Gastrocnemius medialis (tissue), 4 donors: ENCODE measurements around the gene ZNF775. TPM values are rescaled to one million over a fixed set of nuclear protein-coding genes. Genes with fewer than 3 reads are reported as not detected.

Experiments
- ATAC-seq, 2 donors: fragments of 150-250 bp; one replicate each; pipeline ENCODE4 v1.9.1; 2016
- DNase-seq, 2 donors: peaks; one replicate each; pipeline ENCODE4 v3.0.0-alpha.2; 2019
- H3K27ac ChIP-seq, 4 donors: fragments of 200-600 bp; sonication (generic); 1 replicate in 1 of 4; 2 replicates in 3 of 4; pipeline ENCODE4 v1.5.1; 2016 to 2018; ENCODE audit warnings: mild to moderate bottlenecking in 2 of 4, moderate library complexity in 1 of 4
- H3K27me3 ChIP-seq, 3 donors: fragments of 200-600 bp; sonication (generic) in 2 of 3; 1 replicate in 1 of 3; 2 replicates in 2 of 3; pipeline versions ENCODE4 v1.5.1 to v1.6.0; 2016 to 2019; ENCODE audit warnings: mild to moderate bottlenecking in 1 of 3, moderate library complexity in 1 of 3
- H3K36me3 ChIP-seq, 2 donors: fragments of 200-600 bp; sonication (generic) in 1 of 2; one replicate each; pipeline ENCODE4 v1.5.1; 2017 to 2018
- H3K4me1 ChIP-seq, 2 donors: fragments of 200-600 bp; sonication (generic) in 1 of 2; one replicate each; pipeline ENCODE4 v1.5.1; 2016 to 2017; ENCODE audit warnings: mild to moderate bottlenecking in 2 of 2
- H3K4me3 ChIP-seq, 4 donors: fragments of 200-600 bp; sonication (generic) in 3 of 4; 1 replicate in 1 of 4; 2 replicates in 3 of 4; pipeline ENCODE4 v1.5.1; 2016 to 2019; ENCODE audit warnings: mild to moderate bottlenecking in 2 of 4
- H3K9me3 ChIP-seq, 3 donors: fragments of 200-600 bp; sonication (generic) in 2 of 3; 1 replicate in 1 of 3; 2 replicates in 2 of 3; pipeline ENCODE4 v1.5.1; 2016 to 2019
- CTCF ChIP-seq, 5 experiments: fragments of 450-650 bp in 3 of 5; fragments of 200-600 bp in 2 of 5; sonication (generic) in 2 of 5; IDR thresholded peaks in 4 of 5; conservative IDR thresholded peaks in 1 of 5; 1 replicate in 4 of 5; 2 replicates in 1 of 5; pipeline ENCODE4 v1.5.1; 2016 to 2019; ENCODE audit warnings: antibody characterized with exemption in 5 of 5, mild to moderate bottlenecking in 3 of 5, moderate library complexity in 3 of 5
- POLR2A ChIP-seq, 2 donors: fragments of 450-650 bp; IDR thresholded peaks; one replicate each; pipeline ENCODE4 v1.6.1; 2017; ENCODE audit warnings: antibody characterized with exemption in 2 of 2, mild to moderate bottlenecking in 2 of 2, moderate library complexity in 2 of 2
- in situ Hi-C, 4 donors: fragments of 200-750 bp; cut with MboI; loops; one replicate each; pipeline versions ENCODE4 v1.15.0 to v1.8.0; 2017; ENCODE audit warnings: low sequenced_read_pairs in 4 of 4
- intact Hi-C: fragments of 100-400 bp; cut with DNase I; formaldehyde crosslinking; loops from one replicate; pipeline ENCODE4 v1.15.1; 2023; ENCODE audit warnings: low total_unique reads
- total RNA-seq, 4 donors: library from RNA; depleted of rRNA; stranded (reverse); fragments of >200 nt; gene quantifications; one replicate each; pipeline versions ENCODE4 v1.1.0 to v1.2.3, GENCODE V29; 2016

Gene ZNF775
- total RNA-seq, 4 donors from 2014 or later = 3.1 to 7.5 (median 3.3) TPM

- TF ChIP-seq CTCF (IDR thresholded peaks at IDR 0.05 in 4 of 5, conservative IDR thresholded peaks at IDR 0.05 in 1 of 5) (no peak), POLR2A (IDR thresholded peaks at IDR 0.05) (no peak)
- Histone ChIP-seq H3K4me1 (peaks cover 29 to 34% of the 10 kb centered on the region in 2 donors), H3K4me3 (no peak overlapping the region), H3K27ac (peak overlapping the region; percentile 16 to 97 (median 80)), H3K9me3 (no peaks in the 10 kb centered on the region), H3K27me3 (no peaks in the 10 kb centered on the region), H3K36me3 (peaks cover 0 to 21% of the 10 kb centered on the region in 2 donors)
- DNase-seq = no peak
- intact Hi-C loops = no loop called here
- no peak for ATAC-seq
- in situ Hi-C loops = no loop called here
These were observed 6.7 kb upstream of the ZNF775 start for GRCh38 chr7:150372271-150373048.

- Histone ChIP-seq H3K27ac (peak overlapping the region; percentile 16 to 97 (median 80)), H3K4me1 (peaks cover 25 to 34% of the 10 kb centered on the region in 2 donors), H3K9me3 (no peaks in the 10 kb centered on the region)
These were observed 5.9 kb upstream of the ZNF775 start for GRCh38 chr7:150373049-150373801.

GRCh38 chr7:150374026-150374425, 5.1 kb upstream of the ZNF775 start:
- intact Hi-C loops = no loop called here
- no peaks in the 10 kb centered on the region for H3K9me3 ChIP-seq
- in situ Hi-C loops = no loop called here
- DNase-seq (no peak), ATAC-seq (no peak)
- H3K27ac ChIP-seq = peak overlapping the region; percentile 16 to 97 (median 80)
- peaks cover 29 to 35% of the 10 kb centered on the region in 2 donors for H3K4me1 ChIP-seq
- TF ChIP-seq CTCF (IDR thresholded peaks at IDR 0.05 in 4 of 5, conservative IDR thresholded peaks at IDR 0.05 in 1 of 5) (no peak), POLR2A (IDR thresholded peaks at IDR 0.05) (no peak)
- H3K27me3 ChIP-seq = no peaks in the 10 kb centered on the region
- H3K36me3 ChIP-seq = peaks cover 0 to 21% of the 10 kb centered on the region in 2 donors
- H3K4me3 ChIP-seq = no peak overlapping the region

More at GRCh38 chr7:150373049-150373801, 5.9 kb upstream of the ZNF775 start:
- no peak for ATAC-seq
- intact Hi-C loops (no loop called here), in situ Hi-C loops (no loop called here)
- no peak for TF ChIP-seq CTCF (IDR thresholded peaks at IDR 0.05 in 4 of 5, conservative IDR thresholded peaks at IDR 0.05 in 1 of 5)
- no peak for TF ChIP-seq POLR2A (IDR thresholded peaks at IDR 0.05)
- no peak for DNase-seq
- no peaks in the 10 kb centered on the region for H3K27me3 ChIP-seq
- H3K4me3 ChIP-seq = no peak overlapping the region
- peaks cover 0 to 21% of the 10 kb centered on the region in 2 donors for H3K36me3 ChIP-seq

GRCh38 chr7:150374472-150374871, 4.7 kb upstream of the ZNF775 start:
- no peak for DNase-seq
- Histone ChIP-seq H3K27ac (peak overlapping the region; percentile 16 to 97 (median 80)), H3K4me3 (no peak overlapping the region), H3K9me3 (no peaks in the 10 kb centered on the region), H3K36me3 (peaks cover 0 to 21% of the 10 kb centered on the region in 2 donors), H3K4me1 (peaks cover 28 to 32% of the 10 kb centered on the region in 2 donors), H3K27me3 (no peaks in the 10 kb centered on the region)
- ATAC-seq = no peak
- TF ChIP-seq CTCF (IDR thresholded peaks at IDR 0.05 in 4 of 5, conservative IDR thresholded peaks at IDR 0.05 in 1 of 5) = no peak
- no peak for TF ChIP-seq POLR2A (IDR thresholded peaks at IDR 0.05)
- intact Hi-C loops (no loop called here), in situ Hi-C loops (no loop called here)
